NCI-H1436 treated with DMSO at 0.1 percent for 48 hours (cell line): ENCODE data around the gene ZNF790.
"Not testable (repeated sequence)": the region's sequence is repeated elsewhere in the genome, so short reads cannot be mapped to it uniquely, and the experiment has no call there.

Experiments used
- DNase-seq: peaks from one replicate; lab custom pipeline; 2025; lab: John Stamatoyannopoulos, UW

The ZNF790 gene

DNA sequence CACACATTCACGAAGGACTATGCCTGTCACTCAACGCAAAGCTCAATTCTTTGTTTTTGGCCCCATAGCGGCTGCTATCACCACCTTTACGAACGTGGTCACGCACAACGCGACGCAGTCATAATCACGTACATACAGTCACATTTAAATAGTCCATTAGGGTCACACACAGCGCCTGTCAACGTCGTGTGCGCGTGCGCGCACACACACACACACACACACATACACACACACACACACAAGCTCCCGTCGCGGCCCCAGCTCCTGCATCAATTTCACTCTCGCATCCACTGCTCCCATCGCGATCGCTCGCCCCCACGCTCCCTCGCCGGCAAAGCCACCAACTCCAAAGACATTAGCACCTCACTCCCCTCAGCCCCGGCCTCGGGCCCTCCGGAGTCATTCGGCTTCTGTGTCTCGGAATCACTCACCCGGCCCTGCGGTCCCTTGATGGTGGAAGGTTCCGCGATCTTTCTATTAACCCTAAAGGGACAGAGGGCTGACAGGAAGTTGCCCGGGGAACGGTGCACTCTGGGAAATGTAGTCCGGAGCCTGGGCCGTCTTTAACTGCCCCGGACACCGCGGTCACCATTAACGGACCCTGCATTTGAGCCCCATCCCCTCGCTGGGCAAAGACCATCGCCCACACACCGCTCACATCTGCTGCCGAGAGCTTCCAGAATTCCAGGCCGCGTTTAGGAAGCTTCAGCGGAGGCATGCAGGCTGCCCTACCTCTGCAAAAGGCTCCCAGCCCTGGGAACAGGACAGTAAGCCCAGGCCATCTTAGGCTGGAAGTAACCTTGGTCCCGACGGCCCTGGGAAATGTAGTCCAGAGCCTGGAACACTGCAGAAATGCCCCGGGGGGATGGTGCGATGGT, at the start of gene ZNF790:
TSS of gene ZNF790 (minus strand) at position 482 of the 878 bp plus-strand sequence. CDS start 12,768 bp downstream, outside the sequence.
- DNase-seq: peak; percentile 40

DNA sequence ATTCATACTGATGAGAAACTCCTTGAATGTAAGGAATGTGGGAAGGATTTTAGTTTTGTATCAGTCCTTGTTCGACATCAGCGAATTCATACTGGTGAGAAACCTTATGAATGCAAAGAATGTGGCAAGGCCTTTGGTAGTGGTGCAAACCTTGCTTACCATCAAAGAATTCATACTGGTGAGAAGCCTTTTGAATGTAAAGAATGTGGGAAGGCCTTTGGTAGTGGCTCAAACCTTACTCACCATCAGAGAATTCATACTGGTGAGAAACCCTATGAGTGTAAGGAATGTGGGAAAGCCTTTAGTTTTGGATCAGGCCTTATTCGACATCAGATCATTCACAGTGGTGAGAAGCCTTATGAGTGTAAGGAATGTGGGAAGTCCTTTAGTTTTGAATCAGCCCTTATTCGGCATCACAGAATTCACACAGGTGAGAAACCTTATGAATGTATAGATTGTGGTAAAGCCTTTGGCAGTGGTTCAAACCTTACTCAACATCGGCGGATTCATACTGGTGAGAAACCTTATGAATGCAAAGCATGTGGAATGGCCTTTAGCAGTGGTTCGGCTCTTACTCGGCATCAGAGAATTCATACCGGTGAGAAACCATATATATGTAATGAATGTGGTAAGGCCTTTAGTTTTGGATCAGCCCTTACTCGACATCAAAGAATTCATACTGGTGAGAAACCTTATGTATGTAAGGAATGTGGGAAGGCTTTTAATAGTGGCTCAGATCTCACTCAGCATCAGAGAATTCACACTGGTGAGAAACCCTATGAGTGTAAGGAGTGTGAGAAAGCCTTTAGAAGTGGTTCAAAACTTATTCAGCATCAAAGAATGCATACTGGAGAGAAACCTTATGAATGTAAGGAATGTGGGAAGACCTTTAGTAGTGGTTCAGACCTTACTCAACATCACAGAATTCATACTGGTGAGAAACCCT, 39.1 kb upstream of the ZNF790 start:
- DNase-seq: no peak

DNA sequence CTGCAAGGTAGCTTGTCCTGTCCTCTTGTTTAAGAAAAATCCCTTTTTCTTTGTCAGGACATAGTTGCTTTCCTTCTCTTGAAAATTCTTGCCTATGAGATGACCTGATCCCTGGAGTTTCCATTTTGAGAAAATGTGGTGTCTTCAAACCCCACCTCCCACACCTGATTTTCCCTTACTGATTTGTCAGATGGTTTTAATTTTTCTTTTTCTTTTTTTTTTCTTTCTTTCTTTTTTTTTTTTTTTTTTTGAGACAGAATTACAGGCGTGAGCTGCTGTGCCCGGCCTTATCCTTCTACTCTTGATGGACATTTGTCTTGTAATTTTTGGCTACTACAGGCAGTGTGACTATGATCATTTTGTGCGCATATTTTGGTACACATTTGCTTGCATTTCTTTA, 13.7 kb upstream of the ZNF790 start:
- DNase-seq: no peak

DNA sequence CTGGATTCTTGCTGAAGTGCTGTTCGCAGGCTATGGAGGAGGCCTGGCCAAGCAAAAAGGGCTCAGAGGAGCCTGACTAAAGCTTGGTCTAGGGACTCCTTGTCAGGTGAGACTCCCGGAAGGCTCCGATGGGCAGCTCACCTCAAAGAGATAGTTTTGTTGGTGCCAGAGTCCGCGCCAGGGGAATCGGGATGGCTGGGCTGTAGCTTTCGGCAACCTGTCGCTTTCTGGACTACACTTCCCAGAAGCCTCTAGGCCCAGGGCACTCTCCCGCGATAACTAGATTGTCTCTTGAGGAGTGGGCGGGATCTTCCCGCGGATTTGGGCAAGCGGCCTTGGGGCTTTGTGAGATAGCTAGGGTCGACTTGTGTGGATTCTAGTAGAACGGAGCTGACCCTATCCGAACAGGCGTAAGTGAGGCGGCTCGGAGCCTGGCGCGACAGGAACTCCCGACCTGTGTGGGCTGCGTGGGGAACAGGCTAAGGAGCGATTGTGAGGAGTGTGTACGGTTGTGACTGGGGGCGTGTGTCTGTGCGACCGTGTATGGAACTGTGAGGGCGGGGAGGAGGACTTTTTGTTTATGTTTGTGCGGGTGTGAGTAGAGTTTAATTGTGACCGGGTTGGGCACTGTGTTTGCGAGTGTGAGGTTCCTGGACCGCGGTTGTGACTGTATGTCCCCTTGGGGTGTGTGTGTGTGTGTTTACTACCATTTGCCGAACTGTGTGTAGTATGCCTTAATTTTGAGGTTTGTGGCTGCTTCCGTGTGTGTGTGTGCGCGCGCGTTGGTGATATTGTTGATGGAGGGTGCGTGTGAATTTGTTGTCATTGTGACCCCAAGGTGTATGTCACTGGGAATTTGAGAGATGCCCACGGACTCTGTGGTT, 12.6 kb upstream of the ZNF790 start, which contains the start of gene ZNF345:
TSS of gene ZNF345 (plus strand) at position 318 of the 884 bp plus-strand sequence. CDS start 25,955 bp downstream, outside the sequence.
- peak; percentile 80 for DNase-seq

DNA sequence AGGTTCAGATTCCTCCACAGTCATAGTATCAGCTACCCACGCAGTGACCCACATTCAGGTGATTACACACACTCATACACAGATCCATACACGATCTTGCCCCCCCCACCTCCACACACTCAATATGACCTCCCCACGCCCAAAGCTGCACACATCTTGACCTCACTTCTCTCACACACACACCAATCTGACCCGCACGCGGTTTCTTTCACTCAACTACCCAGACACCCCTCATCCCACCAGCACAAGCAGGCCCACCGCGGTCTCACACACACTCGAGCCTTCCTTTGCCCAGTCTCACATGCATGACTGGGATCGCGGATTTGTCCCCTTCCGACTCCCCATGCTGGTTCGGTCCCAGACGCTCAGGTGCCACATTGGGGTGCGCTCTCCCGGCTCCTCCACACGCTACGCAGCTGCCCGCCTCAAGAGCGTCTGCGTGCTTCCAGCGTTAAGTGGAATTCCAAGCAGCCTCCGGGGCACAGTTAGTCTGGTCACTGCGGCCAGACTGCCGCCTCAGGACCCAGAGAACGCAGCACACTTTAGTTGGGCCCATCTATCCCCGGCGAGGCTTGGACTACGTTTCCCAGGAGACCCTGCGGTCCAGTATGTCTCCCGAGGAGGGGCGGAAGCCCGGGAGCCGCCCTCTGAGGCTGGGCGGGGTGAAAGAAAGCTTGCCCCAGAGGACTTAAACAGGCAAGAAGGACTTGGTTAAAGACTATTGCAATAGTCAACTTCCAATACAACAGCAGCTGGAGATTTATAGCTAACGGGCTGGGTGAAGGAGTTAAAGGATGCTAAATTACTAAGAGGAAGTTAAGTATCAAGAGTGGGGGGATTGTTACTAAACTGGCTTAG, 11.7 kb upstream of the ZNF790 start:
- DNase-seq: peak; percentile 37

GRCh38 chr19:36847968-36848367, 9.8 kb upstream of the ZNF790 start:
- no peak for DNase-seq

DNA sequence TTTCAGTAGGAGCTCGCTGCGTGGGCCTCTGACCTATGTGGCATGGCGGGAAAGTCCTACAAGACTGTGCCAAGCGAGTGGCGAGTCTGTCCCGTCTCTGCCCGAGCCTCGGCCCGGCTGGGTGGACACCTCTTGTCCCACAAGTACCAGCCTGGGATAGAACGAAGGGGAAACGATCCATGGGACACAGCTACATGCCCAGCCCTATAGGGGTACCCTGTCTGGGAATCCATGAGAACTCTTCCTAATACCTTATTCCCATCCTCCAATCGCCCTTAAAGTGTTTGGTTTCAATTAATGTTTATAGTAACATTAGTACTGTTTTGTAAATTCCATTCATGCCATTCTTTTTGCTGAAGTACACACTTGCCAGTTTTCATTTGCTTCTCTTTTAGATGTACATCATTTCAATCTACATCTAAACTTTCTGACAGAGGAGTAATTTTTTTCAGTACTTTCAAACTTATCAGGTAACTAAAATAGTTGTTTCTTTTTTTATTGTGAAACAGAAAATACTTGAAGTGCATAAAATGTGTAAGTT, 667 bp upstream of the ZNF790 start:
- no peak for DNase-seq

DNA sequence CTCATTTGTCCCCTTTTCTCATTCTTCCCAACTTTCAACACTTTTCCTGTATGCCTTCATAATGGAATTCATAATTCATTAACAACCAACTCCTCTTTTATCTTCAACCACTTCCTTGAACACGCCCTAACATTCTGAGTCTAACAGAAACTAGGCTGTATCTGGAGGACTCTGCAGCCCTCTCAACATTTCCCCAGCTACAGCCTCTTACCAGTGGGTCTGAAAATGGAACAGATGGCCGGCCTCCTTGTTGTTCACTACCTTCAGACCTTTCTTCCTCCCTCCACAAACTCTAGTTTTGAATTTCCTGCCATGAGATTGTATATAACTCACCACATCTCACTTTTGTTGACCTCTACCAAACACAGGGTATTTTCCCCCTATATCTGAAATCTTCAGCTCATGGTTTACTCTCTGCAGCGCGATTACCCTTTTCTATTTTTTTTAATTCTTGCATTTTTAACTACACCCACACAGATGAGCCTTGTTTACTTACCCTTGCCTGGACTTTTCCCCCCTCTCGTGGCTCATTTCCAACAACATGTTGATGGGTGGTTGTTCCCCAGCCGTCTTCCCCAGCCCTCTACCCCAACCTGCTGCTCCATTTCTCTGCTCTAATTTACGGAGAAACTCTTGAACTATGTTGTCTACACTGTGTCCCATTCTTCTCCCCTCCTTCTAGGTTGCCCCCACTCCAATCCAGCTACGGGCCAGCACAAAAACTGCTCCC, 846 bp downstream of the ZNF790 start:
- no peak for DNase-seq

GRCh38 chr19:36833430-36833829, 4.8 kb downstream of the ZNF790 start:
- DNase-seq: no peak

GRCh38 chr19:36821758-36822157, 16.4 kb downstream of the ZNF790 start:
- no peak for DNase-seq

DNA sequence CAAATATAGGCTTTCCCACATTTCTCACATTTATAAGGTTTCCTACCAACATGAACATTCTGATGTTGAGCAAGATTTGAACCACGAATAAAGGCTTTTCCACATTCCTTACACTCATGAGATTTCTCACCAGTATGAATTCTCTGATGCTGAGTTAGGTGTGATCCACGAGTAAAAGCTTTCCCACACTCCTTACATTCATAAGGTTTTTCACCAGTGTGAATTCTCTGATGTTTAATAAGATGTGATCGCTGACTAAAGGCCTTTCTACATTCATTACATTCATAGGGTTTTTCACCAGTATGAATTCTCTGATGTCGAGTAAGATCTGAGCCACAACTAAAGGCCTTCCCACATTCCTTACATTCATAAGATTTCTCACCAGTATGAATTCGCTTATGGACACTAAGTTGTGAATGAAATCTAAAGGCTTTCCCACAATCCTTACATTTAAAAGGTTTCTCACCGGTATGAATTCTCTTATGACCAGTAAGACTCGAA, 19.0 kb downstream of the ZNF790 start:
- DNase-seq: no peak

DNA sequence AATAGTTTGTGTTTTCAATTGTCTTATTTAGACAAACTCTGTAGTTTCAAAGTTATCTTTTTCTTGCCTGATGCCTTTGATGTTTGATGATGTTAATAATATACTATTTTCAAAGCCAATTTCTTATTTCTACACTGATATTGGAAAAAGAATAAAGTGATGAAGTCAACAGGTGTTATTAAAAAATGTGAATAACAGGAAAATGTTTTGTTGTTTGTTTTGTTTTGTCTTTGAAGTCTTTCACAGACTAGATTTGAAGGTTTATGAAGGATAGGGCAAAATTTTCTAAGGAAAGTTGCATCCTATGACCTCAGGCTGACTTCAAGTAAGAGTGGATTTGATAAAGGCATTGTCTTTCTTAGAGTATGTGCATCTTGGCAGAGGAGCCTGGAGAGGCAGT, 31.2 kb downstream of the ZNF790 start:
- no peak for DNase-seq

DNA sequence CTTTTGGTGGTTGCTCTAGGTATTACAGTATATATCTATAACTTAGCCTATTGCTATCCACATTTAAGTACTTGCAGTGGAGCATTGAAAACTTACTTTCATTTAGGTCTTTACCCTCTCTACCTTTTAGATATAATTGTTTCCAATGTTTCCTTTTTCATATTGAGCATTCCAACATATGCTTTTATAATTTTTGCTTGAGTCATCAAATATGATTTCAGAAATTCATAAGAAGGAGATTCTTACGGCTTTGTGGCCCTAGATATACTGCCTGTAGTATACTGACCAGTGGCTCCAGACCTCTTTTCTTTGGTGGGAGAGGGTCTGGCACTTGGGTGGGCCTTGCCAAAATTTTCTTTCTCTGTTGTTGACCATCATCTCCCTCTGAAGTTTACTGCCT, 32.8 kb downstream of the ZNF790 start:
- DNase-seq: no peak

DNA sequence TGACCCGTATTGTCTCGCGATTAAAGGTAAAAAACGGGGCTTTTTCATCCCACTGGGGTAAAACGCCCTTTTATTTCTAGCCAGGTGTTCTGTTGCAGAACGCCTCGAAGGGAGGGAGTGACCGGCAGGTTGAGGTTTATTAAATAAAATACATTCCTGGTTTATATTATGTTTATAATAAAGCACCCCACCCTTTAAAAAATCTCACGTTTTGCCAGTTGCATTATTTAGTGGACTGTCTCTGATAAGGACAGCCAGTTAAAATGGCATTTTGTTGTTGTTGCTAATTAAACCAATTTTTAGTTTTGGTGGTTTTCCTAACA, 40.4 kb downstream of the ZNF790 start:
- no peak for DNase-seq

DNA sequence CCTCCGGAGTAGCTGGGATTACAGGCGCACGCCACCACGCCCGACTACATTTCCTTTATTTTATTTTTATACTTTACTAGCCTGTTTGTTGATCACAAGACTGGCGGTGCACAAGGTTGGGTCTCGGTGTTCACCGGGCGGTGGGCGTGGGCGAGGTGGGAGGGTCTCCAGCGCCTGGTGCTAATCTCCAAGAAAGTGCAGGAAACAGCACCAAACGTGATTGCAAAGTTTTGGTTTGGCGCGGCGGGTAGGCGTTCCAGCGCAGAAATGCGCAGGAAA, 41.5 kb downstream of the ZNF790 start:
- DNase-seq: no peak

GRCh38 chr19:36791420-36792141, 46.6 kb downstream of the ZNF790 start:
- DNase-seq: not testable (repeated sequence)

DNA sequence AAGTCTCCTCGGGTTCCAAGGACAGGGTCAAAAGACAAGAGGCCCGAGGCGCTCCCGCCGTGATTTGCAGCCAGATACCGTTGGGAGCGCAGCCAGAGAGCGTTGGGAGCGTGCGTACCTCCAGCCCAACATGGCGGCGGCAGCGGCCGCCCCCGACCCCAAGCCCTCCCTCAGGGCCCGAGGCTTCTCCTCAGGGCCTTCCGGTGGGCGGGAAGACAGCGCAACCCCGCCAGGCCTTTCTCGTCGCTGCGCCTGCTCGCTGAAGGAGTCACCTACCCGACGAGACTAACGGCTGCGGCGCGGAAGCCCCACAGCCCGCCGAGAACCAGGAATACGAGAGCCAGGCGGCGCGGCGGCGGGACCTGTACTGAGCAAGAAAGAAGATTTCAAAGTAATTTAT, 62.4 kb downstream of the ZNF790 start:
- DNase-seq: no peak

- DNase-seq: no peak
Observed at GRCh38 chr19:36773223-36773579, 65.0 kb downstream of the ZNF790 start.
